Kasumi-1 (cell line): ENCODE data around the gene TRMT112.
A peak's percentile ranks its signal among the peaks of the same experiment; 100 is the strongest.

Experiments used
- DNase-seq, 2 experiments: peaks; one replicate each; lab custom pipeline; 2025; lab: John Stamatoyannopoulos, UW

The TRMT112 gene

GRCh38 chr11:64351136-64351631, 33.8 kb upstream of the TRMT112 start:
- DNase-seq, result no peak

DNA sequence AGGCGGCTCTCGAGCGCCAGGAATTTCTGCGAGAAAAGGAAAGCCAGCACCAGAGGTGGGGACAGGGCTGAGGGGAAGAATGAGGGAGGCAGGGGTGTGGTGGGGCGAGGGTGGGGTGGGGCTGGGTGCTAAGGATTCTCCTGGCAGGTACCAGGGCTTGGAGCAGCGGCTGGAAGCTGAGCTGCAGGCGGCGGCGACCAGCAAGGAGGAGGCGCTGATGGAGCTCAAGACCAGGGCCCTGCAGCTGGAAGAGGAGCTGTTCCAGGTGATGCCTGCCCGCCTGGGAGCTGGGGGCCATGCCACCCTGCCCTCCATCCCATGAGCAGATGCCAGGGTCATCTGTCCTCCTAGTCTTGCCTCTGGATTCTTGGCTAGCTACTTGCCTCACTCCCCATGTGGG, 32.0 kb upstream of the TRMT112 start:
- DNase-seq, result no peak

DNA sequence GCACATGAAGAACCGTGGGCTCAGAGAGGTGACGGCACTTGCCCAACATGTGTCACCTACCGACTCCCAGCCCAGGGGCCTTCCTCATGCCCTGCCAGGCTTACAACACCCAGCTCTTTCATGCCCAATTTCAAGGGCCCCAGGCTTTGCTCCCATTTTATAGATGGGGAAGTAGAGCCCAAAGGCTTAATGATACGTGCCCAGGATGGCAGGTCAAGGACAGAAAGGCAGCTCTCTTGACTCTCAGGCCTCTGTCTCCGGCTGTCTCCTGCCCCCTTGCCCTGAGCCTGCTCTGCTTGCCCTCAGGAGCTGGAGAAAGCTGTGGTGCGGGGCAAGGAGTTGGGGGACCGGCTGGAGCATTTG, 31.6 kb upstream of the TRMT112 start:
- DNase-seq, result no peak

- DNase-seq, result no peak
Measured at GRCh38 chr11:64348383-64349024, 31.1 kb upstream of the TRMT112 start.

DNA sequence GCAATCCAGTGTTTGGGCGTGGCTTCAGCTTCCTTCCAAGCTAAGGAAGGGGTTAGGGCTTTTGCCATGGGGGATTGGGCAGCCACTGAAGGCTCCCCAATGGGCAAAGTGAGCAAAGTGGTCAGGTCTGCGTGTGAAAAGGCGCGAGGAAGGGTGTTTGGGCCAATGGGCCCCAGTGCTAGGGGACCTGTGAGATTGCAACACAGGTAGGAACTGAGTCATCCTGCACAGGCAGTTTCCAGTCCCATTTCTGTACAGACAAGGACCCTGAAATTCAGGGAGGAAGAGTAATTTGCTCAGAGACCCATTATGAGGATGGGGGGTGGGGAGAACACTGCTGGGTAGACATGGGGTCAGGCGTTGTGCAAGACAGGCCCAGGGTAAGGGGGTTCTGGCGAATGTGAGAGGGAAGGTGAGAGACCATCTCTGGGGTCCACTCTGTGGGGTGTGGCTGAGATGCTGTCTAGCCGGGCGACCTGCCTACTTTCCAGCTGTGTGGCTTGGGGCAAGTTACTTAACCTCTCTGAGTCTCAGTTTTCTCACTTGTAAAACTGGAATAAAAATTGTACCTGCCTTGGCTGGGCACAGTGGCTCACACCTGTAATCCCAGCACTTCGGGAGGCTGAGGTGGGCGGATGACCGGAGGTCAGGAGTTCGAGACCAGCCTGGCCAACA, 30.0 kb upstream of the TRMT112 start:
- no peak for DNase-seq

DNA sequence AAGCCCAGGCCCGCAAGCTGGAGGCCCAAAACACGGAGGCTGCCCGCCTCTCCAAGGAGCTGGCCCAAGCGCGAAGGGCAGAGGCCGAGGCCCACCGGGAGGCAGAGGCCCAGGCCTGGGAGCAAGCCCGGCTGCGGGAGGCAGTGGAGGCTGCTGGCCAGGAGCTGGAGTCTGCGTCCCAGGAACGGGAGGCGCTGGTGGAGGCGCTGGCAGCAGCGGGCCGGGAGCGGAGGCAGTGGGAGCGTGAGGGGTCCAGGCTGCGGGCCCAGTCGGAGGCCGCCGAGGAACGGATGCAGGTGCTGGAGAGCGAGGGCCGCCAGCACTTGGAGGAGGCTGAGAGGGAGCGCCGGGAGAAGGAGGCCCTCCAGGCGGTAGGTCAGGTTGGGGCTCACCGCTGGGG, 27.4 kb upstream of the TRMT112 start:
- no peak for DNase-seq

DNA sequence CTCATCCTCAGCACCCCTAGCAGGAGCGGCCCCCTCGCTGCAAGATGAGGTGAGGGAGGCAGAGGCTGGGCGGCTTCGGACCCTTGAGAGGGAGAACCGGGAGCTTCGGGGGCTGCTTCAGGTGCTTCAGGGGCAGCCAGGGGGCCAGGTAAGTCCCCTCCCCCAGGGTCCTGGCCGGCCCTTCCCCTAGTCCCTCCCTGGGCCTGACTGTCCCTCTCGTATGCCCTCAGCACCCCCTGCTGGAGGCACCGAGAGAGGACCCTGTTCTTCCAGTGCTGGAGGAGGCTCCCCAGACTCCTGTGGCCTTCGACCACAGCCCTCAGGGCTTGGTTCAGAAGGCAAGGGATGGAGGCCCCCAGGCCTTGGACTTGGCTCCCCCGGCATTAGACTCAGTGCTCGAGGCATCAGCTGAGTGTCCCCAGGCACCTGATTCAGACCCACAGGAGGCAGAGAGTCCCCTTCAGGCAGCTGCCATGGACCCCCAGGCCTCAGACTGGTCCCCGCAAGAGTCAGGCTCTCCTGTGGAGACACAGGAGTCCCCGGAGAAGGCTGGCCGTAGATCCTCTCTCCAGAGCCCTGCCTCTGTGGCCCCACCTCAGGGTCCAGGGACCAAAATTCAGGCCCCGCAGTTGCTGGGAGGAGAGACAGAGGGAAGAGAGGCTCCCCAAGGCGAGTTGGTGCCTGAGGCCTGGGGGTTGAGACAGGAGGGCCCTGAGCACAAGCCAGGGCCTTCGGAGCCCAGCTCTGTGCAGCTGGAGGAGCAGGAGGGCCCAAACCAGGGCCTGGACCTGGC, 26.6 kb upstream of the TRMT112 start:
- peak in 1 of 2 experiments; percentile 7 for DNase-seq

DNA sequence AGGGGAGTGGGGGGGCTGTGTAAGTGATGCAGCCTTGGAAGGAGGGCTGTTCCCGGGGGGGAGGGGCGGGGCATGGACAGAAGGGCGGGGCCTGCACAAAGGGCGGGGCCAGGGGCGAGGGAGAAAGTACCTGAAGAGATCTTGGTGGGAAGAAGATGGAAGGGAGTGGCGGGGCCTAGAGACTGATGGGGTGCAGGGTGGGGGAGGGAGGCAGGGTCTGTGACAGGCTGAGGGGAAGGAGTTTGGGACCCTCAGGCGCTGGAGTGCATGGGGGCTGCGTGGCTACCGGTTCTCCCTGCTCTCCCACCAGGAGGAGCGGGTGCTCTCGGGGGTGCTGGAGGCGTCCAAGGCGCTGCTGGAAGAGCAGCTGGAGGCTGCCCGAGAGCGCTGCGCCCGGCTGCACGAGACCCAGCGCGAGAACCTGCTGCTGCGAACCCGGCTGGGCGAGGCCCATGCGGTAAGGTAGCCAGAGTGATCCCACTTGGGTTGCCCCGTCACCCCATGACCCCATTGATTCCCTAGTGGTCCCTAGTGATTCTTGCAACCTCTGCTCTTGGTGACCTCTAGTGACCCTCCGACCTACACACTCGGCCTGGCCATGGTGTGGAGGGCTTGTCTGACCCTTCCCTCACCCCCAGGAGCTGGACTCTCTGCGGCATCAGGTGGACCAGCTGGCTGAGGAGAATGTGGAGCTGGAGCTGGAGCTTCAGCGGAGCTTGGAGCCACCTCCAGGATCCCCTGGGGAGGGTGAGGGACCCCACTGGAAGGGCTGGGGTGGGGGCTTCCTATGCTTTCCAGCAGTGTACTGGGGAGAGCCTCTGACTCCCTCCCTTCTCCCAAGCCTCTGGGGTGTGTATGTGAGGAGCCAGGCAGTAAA, 25.7 kb upstream of the TRMT112 start:
- DNase-seq, result no peak

DNA sequence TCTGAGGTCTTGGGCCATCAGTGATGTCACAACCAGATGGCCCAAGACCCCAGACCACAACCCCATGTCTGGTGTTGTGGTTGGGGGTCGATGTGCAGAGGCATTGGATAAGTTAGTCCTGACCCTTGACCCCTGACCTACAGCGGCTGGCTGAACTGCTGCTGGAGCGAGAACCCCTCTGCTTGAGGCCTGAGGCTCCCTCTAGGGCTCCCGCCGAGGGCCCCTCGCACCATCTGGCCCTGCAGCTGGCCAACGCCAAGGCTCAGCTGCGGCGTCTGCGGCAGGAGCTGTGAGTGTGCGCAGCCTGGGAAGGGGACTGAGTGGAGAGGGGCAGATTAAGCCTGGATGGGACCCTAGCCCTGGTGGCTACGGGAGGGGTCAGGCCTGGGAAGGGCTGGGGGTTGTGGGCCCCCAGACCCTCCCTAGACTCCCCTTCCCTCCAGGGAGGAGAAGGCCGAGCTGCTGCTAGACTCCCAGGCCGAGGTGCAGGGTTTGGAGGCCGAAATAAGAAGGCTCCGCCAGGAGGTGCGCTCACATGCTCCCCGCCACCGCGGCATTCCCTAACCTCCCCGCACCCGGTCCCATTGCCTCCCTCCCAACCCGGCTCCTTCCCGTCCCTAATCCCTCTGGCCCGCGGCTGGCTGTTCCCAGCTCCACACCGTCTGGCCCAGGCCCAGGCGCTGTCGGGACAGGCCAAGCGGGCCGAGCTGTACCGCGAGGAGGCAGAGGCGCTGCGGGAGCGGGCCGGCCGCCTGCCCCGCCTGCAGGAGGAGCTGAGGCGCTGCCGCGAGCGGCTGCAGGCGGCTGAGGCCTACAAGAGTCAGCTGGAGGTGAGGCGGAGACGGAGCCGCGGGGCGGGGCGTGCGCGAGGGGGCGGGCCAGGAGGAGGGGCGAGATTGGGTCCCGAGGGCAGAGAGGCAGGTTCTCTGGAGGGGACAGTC, 24.8 kb upstream of the TRMT112 start:
- peak; percentile 79 to 87 for DNase-seq

- DNase-seq, result no peak
Measured at GRCh38 chr11:64341429-64341828, 24.1 kb upstream of the TRMT112 start.

GRCh38 chr11:64340671-64341335, 23.4 kb upstream of the TRMT112 start:
- DNase-seq, result peak; percentile 42 to 59

- peak; percentile 58 to 68 for DNase-seq
Measured at GRCh38 chr11:64339754-64340408, 22.5 kb upstream of the TRMT112 start, which contains the start of gene CCDC88B. Gene CCDC88B (plus strand): TSS chr11:64340204. CDS start chr11:64340267, 63 bp downstream.

- DNase-seq, result no peak
Measured at GRCh38 chr11:64339286-64339685, 21.9 kb upstream of the TRMT112 start.

GRCh38 chr11:64338716-64339115, 21.4 kb upstream of the TRMT112 start:
- no peak for DNase-seq

- DNase-seq, result no peak
Measured at GRCh38 chr11:64337538-64338249, 20.3 kb upstream of the TRMT112 start.

GRCh38 chr11:64334764-64335735, 17.7 kb upstream of the TRMT112 start:
- DNase-seq, result peak; percentile 88 to 91

GRCh38 chr11:64333556-64333955, 16.2 kb upstream of the TRMT112 start:
- peak; percentile 9 to 16 for DNase-seq
